H9 (cell line): Measurements from ENCODE around the gene GABRR2. TPM values are rescaled to one million over a fixed set of nuclear protein-coding genes. Genes with fewer than 3 reads are reported as not detected.

ENCODE experiments used
- DNase-seq: peaks from one replicate; pipeline ENCODE4 v3.0.0-alpha.2; 2017
- H2AFZ ChIP-seq: one replicate; pipeline ENCODE4 v1.6.1; 2013; ENCODE audit warnings: mild to moderate bottlenecking, low read length, control low read depth, moderate library complexity
- H2AK5ac ChIP-seq: 2 replicates; pipeline ENCODE4 v1.6.1; 2013; ENCODE audit warnings: low read length, control low read depth, mixed read lengths; ENCODE audit not compliant: insufficient read length
- H2BK120ac ChIP-seq: one replicate; pipeline ENCODE4 v1.6.1; 2013; ENCODE audit warnings: low read depth, mild to moderate bottlenecking, low read length, control low read depth, inconsistent platforms; ENCODE audit not compliant: poor library complexity, severe bottlenecking
- H2BK12ac ChIP-seq: 2 replicates; pipeline ENCODE4 v1.6.1; 2013; ENCODE audit warnings: low read length, control low read depth, mixed read lengths, low read depth; ENCODE audit not compliant: insufficient read length
- H2BK15ac ChIP-seq: 2 replicates; pipeline ENCODE4 v1.6.1; 2013; ENCODE audit warnings: low read depth, low read length, control low read depth
- H2BK20ac ChIP-seq: one replicate; pipeline ENCODE4 v1.6.1; 2013; ENCODE audit warnings: low read depth, mild to moderate bottlenecking, low read length, control low read depth, inconsistent platforms; ENCODE audit not compliant: poor library complexity, severe bottlenecking
- H2BK5ac ChIP-seq: 2 replicates; pipeline ENCODE4 v1.6.1; 2013; ENCODE audit warnings: low read length, control low read depth, mixed read lengths; ENCODE audit not compliant: insufficient read length
- H3K14ac ChIP-seq: 2 replicates; pipeline ENCODE4 v1.6.1; 2013; ENCODE audit warnings: low read length, control low read depth; ENCODE audit not compliant: insufficient read depth
- H3K18ac ChIP-seq: 2 replicates; pipeline ENCODE4 v1.6.1; 2013; ENCODE audit warnings: low read depth, mild to moderate bottlenecking, mixed read lengths, low read length, control low read depth; ENCODE audit not compliant: insufficient read length
- H3K23ac ChIP-seq: 2 replicates; pipeline ENCODE4 v1.6.1; 2013; ENCODE audit warnings: low read length, control low read depth, mixed read lengths, low read depth; ENCODE audit not compliant: insufficient read length
- H3K23me2 ChIP-seq: 2 replicates; pipeline ENCODE4 v1.6.1; 2013; ENCODE audit warnings: low read depth, mild to moderate bottlenecking, mixed read lengths, low read length, control low read depth; ENCODE audit not compliant: insufficient read length, poor library complexity, severe bottlenecking
- H3K27ac ChIP-seq: 2 replicates; pipeline ENCODE4 v1.5.1; 2013; ENCODE audit warnings: low read length, control low read depth, mixed read lengths, low read depth; ENCODE audit not compliant: insufficient read length
- H3K27me3 ChIP-seq: 2 replicates; pipeline ENCODE4 v1.6.1; 2013; ENCODE audit warnings: low read length, control low read depth, inconsistent platforms; ENCODE audit not compliant: insufficient read depth
- H3K4ac ChIP-seq: 2 replicates; pipeline ENCODE4 v1.6.1; 2013; ENCODE audit warnings: low read depth, mild to moderate bottlenecking, control low read depth, inconsistent platforms, low read length, moderate library complexity
- H3K4me1 ChIP-seq: 2 replicates; pipeline ENCODE4 v1.6.1; 2013; ENCODE audit warnings: low read length, control low read depth, inconsistent platforms; ENCODE audit not compliant: insufficient read depth
- H3K4me2 ChIP-seq: 2 replicates; pipeline ENCODE4 v1.6.1; 2013; ENCODE audit warnings: low read length, control low read depth, mixed read lengths; ENCODE audit not compliant: insufficient read length, insufficient read depth
- H3K56ac ChIP-seq: 2 replicates; pipeline ENCODE4 v1.6.1; 2013; ENCODE audit warnings: low read depth, mild to moderate bottlenecking, mixed read lengths, low read length, control low read depth; ENCODE audit not compliant: insufficient read length
- H3K79me1 ChIP-seq: 2 replicates; pipeline ENCODE4 v1.6.1; 2013; ENCODE audit warnings: low read depth, mild to moderate bottlenecking, moderate library complexity, low read length, control low read depth, inconsistent platforms; ENCODE audit not compliant: insufficient read depth, poor library complexity, severe bottlenecking
- H3K79me2 ChIP-seq: 2 replicates; pipeline ENCODE4 v1.6.1; 2013; ENCODE audit warnings: low read length, control low read depth, inconsistent platforms; ENCODE audit not compliant: insufficient read depth
- H3K9ac ChIP-seq: 2 replicates; pipeline ENCODE4 v1.6.1; 2013; ENCODE audit warnings: low read length, control low read depth, mixed read lengths; ENCODE audit not compliant: insufficient read length; ENCODE audit errors: extremely low read depth
- H3K9me3 ChIP-seq: one replicate; pipeline ENCODE4 v1.6.1; 2013; ENCODE audit warnings: low read depth, low read length, inconsistent platforms; ENCODE audit not compliant: control insufficient read depth
- H3T11ph ChIP-seq: one replicate; pipeline ENCODE4 v1.6.1; 2013; ENCODE audit warnings: mild to moderate bottlenecking, low read length, control low read depth, inconsistent platforms
- H4K20me1 ChIP-seq: one replicate; pipeline ENCODE4 v1.6.1; 2013; ENCODE audit not compliant: control insufficient read depth, insufficient read length, insufficient read depth
- H4K5ac ChIP-seq: 2 replicates; pipeline ENCODE4 v1.6.1; 2013; ENCODE audit warnings: low read depth, mild to moderate bottlenecking, mixed read lengths, low read length, control low read depth; ENCODE audit not compliant: insufficient read length
- H4K8ac ChIP-seq: replicated peaks from 2 replicates; pipeline ENCODE4 v1.6.1; 2013; ENCODE audit warnings: low read length, control low read depth, mixed read lengths, low read depth; ENCODE audit not compliant: insufficient read length
- H4K91ac ChIP-seq: 2 replicates; pipeline ENCODE4 v1.6.1; 2013; ENCODE audit warnings: low read depth, mild to moderate bottlenecking, moderate library complexity, mixed read lengths, low read length, control low read depth; ENCODE audit not compliant: insufficient read length
- H3K27ac Mint-ChIP-seq, 3 experiments: 2 replicates in 2 of 3; 3 replicates in 1 of 3; pipeline ENCODE4 v1.8.0; 2020 to 2021; ENCODE audit warnings: mixed read lengths in 3 of 3, mild to moderate bottlenecking in 1 of 3, moderate library complexity in 1 of 3
- H3K27me3 Mint-ChIP-seq: 2 replicates; pipeline ENCODE4 v1.8.0; 2021; ENCODE audit warnings: low read depth, mild to moderate bottlenecking, moderate library complexity, mixed read lengths
- H3K36me3 Mint-ChIP-seq, 3 experiments: 2 replicates in 2 of 3; 3 replicates in 1 of 3; pipeline ENCODE4 v1.8.0; 2020 to 2021; ENCODE audit warnings: low read depth in 3 of 3, mixed read lengths in 3 of 3; ENCODE audit not compliant: insufficient read depth in 1 of 3
- H3K4me1 Mint-ChIP-seq, 2 experiments: 2 replicates each; pipeline ENCODE4 v1.8.0; 2020; ENCODE audit warnings: mixed read lengths in 2 of 2
- H3K4me3 Mint-ChIP-seq, 2 experiments: 2 replicates in 1 of 2; 3 replicates in 1 of 2; pipeline ENCODE4 v1.8.0; 2020 to 2021; ENCODE audit warnings: mild to moderate bottlenecking in 2 of 2, mixed read lengths in 2 of 2, moderate library complexity in 1 of 2
- H3K9me3 Mint-ChIP-seq, 2 experiments: 2 replicates in 1 of 2; 3 replicates in 1 of 2; pipeline ENCODE4 v1.8.0; 2020; ENCODE audit warnings: mild to moderate bottlenecking in 2 of 2, mixed read lengths in 2 of 2, moderate library complexity in 1 of 2
- total RNA-seq: library from RNA; stranded (reverse); gene quantifications from 2 replicates; pipeline ENCODE4 v1.2.1, GENCODE V29; 2021
- TF ChIP-seq, protein P1 (sequence below): fragments of 200-600 bp; sonication (generic); conservative IDR thresholded peaks from 3 replicates; pipeline ENCODE4 v1.8.0; 2021; ENCODE audit warnings: antibody characterized with exemption, mild to moderate bottlenecking

GABRR2 gene
- total RNA-seq, 1 experiment from 2014 or later = not detected

DNA sequence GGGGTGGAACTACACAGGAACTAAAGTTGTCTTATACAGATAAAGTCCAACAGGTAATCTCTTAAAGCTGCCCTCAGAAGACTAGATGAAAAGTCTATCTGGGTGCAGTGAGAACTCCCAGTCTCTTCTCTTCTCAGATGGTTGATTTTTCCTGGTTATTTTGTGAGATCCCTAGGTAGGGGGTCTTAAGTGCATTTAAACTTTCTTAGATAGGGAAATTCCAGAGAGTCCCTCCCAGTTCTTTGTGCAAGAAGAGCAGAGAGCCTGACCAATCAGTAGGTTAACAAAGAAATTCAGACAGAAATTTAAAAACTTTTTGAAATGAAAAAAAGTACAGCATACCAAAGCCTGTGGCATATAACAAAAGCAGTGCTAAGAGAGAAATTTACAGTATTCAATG lies 2.0 kb upstream of the GABRR2 start:
- Histone ChIP-seq H4K8ac (no peak overlapping the region), H3K9ac (no peak overlapping the region), H3K9me3 (peaks cover 9% of the 10 kb centered on the region), H2AFZ (no peak overlapping the region), H4K20me1 (no peaks in the 10 kb centered on the region), H2BK12ac (no peak overlapping the region), H3K18ac (no peak overlapping the region), H3K27me3 (no peaks in the 10 kb centered on the region), H4K5ac (no peak overlapping the region), H2AK5ac (no peak overlapping the region), H3K56ac (no peak overlapping the region), H3K79me2 (no peaks in the 10 kb centered on the region), H3K4ac (no peak overlapping the region), H2BK5ac (no peak overlapping the region), H3T11ph (no peak overlapping the region), H3K14ac (no peak overlapping the region), H3K79me1 (no peaks in the 10 kb centered on the region), H4K91ac (no peak overlapping the region), H3K23me2 (no peaks in the 10 kb centered on the region), H2BK120ac (no peak overlapping the region), H3K4me1 (no peaks in the 10 kb centered on the region), H2BK20ac (no peak overlapping the region), H2BK15ac (no peak overlapping the region), H3K27ac (no peak overlapping the region), H3K4me2 (no peak overlapping the region), H3K23ac (no peak overlapping the region)
- Mint-ChIP-seq H3K9me3 (peaks cover 20 to 29% of the 10 kb centered on the region in 2 experiments), H3K27ac (peak overlapping the region in 1 of 3 experiments; percentile 9; a peak in 1 of 7 replicates), H3K4me3 (no peak overlapping the region), H3K27me3 (peaks cover 2% of the 10 kb centered on the region; the same call in 1 of the 2 replicates), H3K4me1 (peaks cover 20 to 33% of the 10 kb centered on the region in 2 experiments), H3K36me3 (peaks cover 9 to 27% (median 16%) of the 10 kb centered on the region in 3 experiments)
- TF ChIP-seq, protein P1, sequence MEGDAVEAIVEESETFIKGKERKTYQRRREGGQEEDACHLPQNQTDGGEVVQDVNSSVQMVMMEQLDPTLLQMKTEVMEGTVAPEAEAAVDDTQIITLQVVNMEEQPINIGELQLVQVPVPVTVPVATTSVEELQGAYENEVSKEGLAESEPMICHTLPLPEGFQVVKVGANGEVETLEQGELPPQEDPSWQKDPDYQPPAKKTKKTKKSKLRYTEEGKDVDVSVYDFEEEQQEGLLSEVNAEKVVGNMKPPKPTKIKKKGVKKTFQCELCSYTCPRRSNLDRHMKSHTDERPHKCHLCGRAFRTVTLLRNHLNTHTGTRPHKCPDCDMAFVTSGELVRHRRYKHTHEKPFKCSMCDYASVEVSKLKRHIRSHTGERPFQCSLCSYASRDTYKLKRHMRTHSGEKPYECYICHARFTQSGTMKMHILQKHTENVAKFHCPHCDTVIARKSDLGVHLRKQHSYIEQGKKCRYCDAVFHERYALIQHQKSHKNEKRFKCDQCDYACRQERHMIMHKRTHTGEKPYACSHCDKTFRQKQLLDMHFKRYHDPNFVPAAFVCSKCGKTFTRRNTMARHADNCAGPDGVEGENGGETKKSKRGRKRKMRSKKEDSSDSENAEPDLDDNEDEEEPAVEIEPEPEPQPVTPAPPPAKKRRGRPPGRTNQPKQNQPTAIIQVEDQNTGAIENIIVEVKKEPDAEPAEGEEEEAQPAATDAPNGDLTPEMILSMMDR = no peak
- no peak for DNase-seq
